GM12872 (cell line): Measurements from ENCODE around the gene REXO4.

Experiments
- CTCF ChIP-seq: IDR thresholded peaks from 3 replicates; pipeline ENCODE4 v1.5.1; 2011; ENCODE audit warnings: low read depth, mild to moderate bottlenecking, low read length, moderate library complexity; ENCODE audit not compliant: insufficient read depth

The REXO4 gene

GRCh38 chr9:133433351-133433843, 15.6 kb upstream of the REXO4 start:
- TF ChIP-seq CTCF: no peak

GRCh38 chr9:133430244-133430643, 12.4 kb upstream of the REXO4 start:
- no peak for TF ChIP-seq CTCF

- no peak for TF ChIP-seq CTCF
These were observed 11.9 kb upstream of the REXO4 start for GRCh38 chr9:133429641-133430161.

GRCh38 chr9:133429214-133429613, 11.4 kb upstream of the REXO4 start:
- no peak for TF ChIP-seq CTCF

- TF ChIP-seq CTCF: no peak
These were observed 10.8 kb upstream of the REXO4 start for GRCh38 chr9:133428617-133429101.

GRCh38 chr9:133427658-133428348, 10.0 kb upstream of the REXO4 start:
- TF ChIP-seq CTCF: no peak

GRCh38 chr9:133426011-133426410, 8.2 kb upstream of the REXO4 start:
- no peak for TF ChIP-seq CTCF
